ENCODE measurements around the gene AMER2. TPM values are rescaled to one million over a fixed set of nuclear protein-coding genes. Genes with fewer than 3 reads are reported as not detected.

AMER2 gene
- total and polyA plus RNA-seq, 9 of the 15 experiments (the other 6 are each of a cell fraction or from before 2014, with no cell fraction given): not detected

GRCh38 chr13:25137788-25138115, 34.3 kb downstream of the AMER2 start:
- Histone ChIP-seq H3K79me2 (ENCODE audit: control insufficient read depth, insufficient read depth, low read length) (no peaks in the 10 kb centered on the region), H3K9ac (ENCODE audit: insufficient read depth in 1 of 2, low read depth in 2 of 2, low read length in 2 of 2) (no peak overlapping the region), H3K27me3 (ENCODE audit: control insufficient read depth in 2 of 2, insufficient read depth in 2 of 2, low read length in 2 of 2) (peaks cover 2 to 21% of the 10 kb centered on the region in 2 experiments; a peak in 3 of 5 replicates), H4K20me1 (replicated peaks; ENCODE audit: control insufficient read depth, insufficient read depth, low read length) (no peaks in the 10 kb centered on the region), H3K4me2 (ENCODE audit: insufficient read depth, low read length) (no peak overlapping the region), H3K4me3 (no peak overlapping the region), H3K9me3 (replicated peaks; ENCODE audit: control insufficient read depth, insufficient read depth, low read depth, low read length) (no peaks in the 10 kb centered on the region), H3K36me3 (ENCODE audit: control insufficient read depth, insufficient read depth, low read length) (no peaks in the 10 kb centered on the region), H3K27ac (ENCODE audit: extremely low read depth, low read depth, low read length) (no peak overlapping the region), H3K9me1 (ENCODE audit: control insufficient read depth, insufficient read depth, low read length) (no peaks in the 10 kb centered on the region), H3K4me1 (replicated peaks in 1 of 2; ENCODE audit: control insufficient read depth in 2 of 2, insufficient read depth in 2 of 2, low read length in 2 of 2) (no peaks in the 10 kb centered on the region), H2AFZ (ENCODE audit: low read depth, low read length) (no peak overlapping the region)
- in situ Hi-C loops (cut with MboI): no loop called here
- TF ChIP-seq ZBTB1 (CRISPR knock-in tag; IDR thresholded peaks at IDR 0.05; ENCODE audit: borderline replicate concordance, low read depth): no peak
- TF ChIP-seq CBFA2T3 (IDR thresholded peaks at IDR 0.05): no peak
- FAIRE-seq (no peak), ATAC-seq (no peak), DNase-seq (ENCODE audit: extremely low read depth in 1 of 4, low spot score in 3 of 4) (no peak)
- intact Hi-C loops (cut with micrococcal nuclease): no loop called here
- BruUV-seq (replicated peaks): no TSS peak
- POLR2A ChIA-PET: no interaction called here
- 0% methylated on average over 3 of the region's 3 CpGs for WGBS (ENCODE audit: insufficient coverage, low coverage, missing lambda C conversion rate)
- CTCF ChIA-PET (ENCODE audit: low intra/inter-chr PET ratio): no interaction called here

- no peaks in the 10 kb centered on the region for H3K79me2 ChIP-seq (ENCODE audit: control insufficient read depth, insufficient read depth, low read length)
- ChIA-PET POLR2A (no interaction called here), CTCF (ENCODE audit: low intra/inter-chr PET ratio) (no interaction called here)
- in situ Hi-C loops (cut with MboI) (no loop called here), intact Hi-C loops (cut with micrococcal nuclease) (no loop called here)
- no peaks in the 10 kb centered on the region for H3K9me3 ChIP-seq (replicated peaks; ENCODE audit: control insufficient read depth, insufficient read depth, low read depth, low read length)
- ATAC-seq (no peak), DNase-seq (ENCODE audit: extremely low read depth in 1 of 4, low spot score in 3 of 4) (no peak), FAIRE-seq (no peak)
- no peak overlapping the region for H2AFZ ChIP-seq (ENCODE audit: low read depth, low read length)
- H3K27me3 ChIP-seq (ENCODE audit: control insufficient read depth in 2 of 2, insufficient read depth in 2 of 2, low read length in 2 of 2): peaks cover 2 to 21% of the 10 kb centered on the region in 2 experiments; a peak in 3 of 5 replicates
- H3K4me1 ChIP-seq (replicated peaks in 1 of 2; ENCODE audit: control insufficient read depth in 2 of 2, insufficient read depth in 2 of 2, low read length in 2 of 2): no peaks in the 10 kb centered on the region
- H3K9me1 ChIP-seq (ENCODE audit: control insufficient read depth, insufficient read depth, low read length): no peaks in the 10 kb centered on the region
- H4K20me1 ChIP-seq (replicated peaks; ENCODE audit: control insufficient read depth, insufficient read depth, low read length): no peaks in the 10 kb centered on the region
- H3K36me3 ChIP-seq (ENCODE audit: control insufficient read depth, insufficient read depth, low read length): no peaks in the 10 kb centered on the region
- no TSS peak for BruUV-seq (replicated peaks)
- no peak overlapping the region for H3K9ac ChIP-seq (ENCODE audit: insufficient read depth in 1 of 2, low read depth in 2 of 2, low read length in 2 of 2)
- 1% methylated on average over 14 of the region's 15 CpGs for WGBS (ENCODE audit: insufficient coverage, low coverage, missing lambda C conversion rate)
- no peak overlapping the region for H3K4me2 ChIP-seq (ENCODE audit: insufficient read depth, low read length)
- H3K27ac ChIP-seq (ENCODE audit: extremely low read depth, low read depth, low read length): no peak overlapping the region
- H3K4me3 ChIP-seq: no peak overlapping the region
- TF ChIP-seq RUNX1 (IDR thresholded peaks at IDR 0.05; ENCODE audit: low read depth) (no peak), ZFP30 (CRISPR knock-in tag; IDR thresholded peaks at IDR 0.05; ENCODE audit: borderline replicate concordance) (no peak), STAG1 (CRISPR knock-in tag; IDR thresholded peaks at IDR 0.05; ENCODE audit: borderline replicate concordance) (no peak), ZNF140 (CRISPR knock-in tag; IDR thresholded peaks at IDR 0.05) (no peak), NR0B1 (IDR thresholded peaks at IDR 0.05; ENCODE audit: partially characterized antibody) (no peak), ZNF436 (CRISPR knock-in tag; IDR thresholded peaks at IDR 0.05) (no peak), PTTG1 (tag; IDR thresholded peaks at IDR 0.05; ENCODE audit: low read depth) (no peak), KDM4B (IDR thresholded peaks at IDR 0.05; ENCODE audit: borderline replicate concordance in 2 of 2, low read depth in 1 of 2) (no peak), PATZ1 (CRISPR knock-in tag; IDR thresholded peaks at IDR 0.05; ENCODE audit: borderline replicate concordance) (no peak)
Observed at GRCh38 chr13:25136880-25137787, 35.0 kb downstream of the AMER2 start.

Data from K562 (cell line).